ENCODE data around the gene GSG1.

GSG1 gene

DNA sequence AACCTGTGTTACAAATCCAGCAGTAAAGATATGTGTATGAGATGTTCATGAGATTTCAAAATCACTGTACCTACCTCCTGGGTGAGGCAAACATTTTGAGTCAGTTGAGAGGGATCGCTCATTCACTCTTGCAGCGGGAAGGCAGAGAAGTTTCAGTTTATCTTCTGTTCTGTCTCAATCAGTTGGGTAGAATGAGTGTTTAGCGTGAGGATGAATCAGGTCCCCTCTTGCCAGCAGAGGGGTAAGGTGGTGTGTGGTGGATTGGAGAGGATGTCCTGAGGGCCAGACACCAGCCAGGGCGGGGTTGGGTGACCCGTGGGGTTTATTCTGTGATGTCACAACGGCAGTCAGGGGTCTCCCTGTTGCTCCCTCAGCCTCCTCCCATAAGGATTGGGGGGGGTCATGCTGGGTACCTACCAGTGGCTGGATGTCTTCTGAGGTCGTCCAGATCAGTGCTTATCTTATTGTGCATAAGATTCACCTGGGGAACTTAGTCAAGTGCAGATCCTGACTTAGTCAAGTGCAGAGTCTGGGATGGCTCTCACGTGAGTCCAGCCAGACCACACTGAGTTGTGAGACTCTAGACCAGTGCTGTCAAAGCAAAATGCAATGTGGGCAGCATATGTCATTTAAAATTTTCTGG is at the start of gene GSG1:
Gene GSG1, minus strand, starts transcription at position 277 of the 643 bp plus-strand sequence. Its CDS starts 155 bp downstream, at position 122.
- DNase-seq = no peak

DNA sequence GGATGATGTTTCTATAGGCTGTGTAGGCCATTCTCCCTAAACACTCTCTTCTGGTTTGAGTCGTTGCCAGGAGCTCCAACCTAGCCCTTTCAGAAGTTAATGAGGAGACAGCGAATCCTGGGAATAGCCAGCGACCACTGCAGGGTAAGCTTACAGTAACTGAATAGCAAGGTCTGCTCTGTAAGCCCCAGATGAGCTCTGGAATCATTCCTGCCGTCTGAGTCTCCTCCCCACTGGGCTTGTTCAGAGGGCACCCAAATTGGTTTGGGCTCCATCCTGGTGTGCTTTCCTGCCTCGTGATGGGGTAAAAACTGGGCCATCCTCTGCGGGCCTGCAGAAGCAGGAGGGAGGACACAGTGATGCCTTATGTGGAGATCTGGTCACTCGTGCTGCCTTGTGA is 49.7 kb upstream of the GSG1 start:
- no peak for DNase-seq

DNA sequence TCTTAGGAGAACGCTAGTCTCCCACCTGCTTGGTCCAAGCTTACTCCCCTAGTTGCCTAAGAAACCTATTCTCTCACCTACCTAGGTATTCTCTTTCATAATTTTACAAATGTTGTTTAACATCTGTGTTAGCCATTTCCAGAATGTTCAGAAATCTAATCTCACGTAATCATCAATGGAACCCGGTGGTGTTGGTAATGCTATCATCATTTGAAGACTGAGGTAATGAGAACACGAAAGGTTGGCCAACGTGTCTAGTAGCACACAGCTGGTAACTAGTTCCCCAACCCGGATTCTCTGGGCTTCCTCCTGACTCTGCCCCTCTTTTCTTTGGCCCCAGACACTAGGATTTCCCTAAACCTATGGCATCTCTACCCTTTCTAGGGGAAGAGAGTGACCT is 49.3 kb upstream of the GSG1 start:
- no peak for DNase-seq

DNA sequence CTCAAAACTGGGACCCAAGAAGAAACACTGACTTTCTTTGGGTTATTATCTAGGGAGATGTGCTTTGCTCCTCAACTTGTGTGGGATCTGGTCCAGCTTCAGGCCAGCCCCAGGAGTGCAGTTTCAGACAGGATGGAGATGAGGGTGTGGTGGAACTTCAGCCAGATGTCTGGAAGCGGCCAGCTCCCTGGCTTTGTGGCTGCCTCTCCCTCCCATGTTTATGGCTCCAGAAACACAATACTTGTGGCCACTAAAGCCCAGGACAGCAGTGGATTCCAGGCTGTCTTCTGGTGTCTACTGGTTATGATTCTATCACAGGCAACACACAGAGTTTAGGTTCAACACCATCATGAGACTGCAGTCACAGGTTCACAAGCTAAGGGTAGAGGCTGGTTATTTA is 48.8 kb upstream of the GSG1 start:
- DNase-seq = no peak

DNA sequence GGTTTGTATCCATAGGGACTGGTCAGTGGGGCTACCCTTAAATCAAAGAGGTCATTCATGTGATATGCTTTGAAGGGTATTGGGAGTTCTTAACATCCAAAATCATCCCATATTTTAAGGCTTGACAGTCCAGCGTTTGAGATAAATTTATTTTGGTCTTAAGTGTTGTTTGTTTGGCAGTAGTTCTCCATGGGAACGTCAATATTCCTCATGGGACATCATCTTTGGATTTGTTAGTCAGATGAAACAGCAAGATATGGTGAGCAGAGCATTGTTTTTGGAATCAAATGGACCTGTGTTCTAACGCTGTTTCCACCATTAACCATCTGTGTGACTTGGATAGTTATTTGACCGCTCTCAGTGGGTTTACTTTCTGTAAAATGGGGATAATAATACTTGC is 45.9 kb upstream of the GSG1 start:
- DNase-seq = no peak

DNA sequence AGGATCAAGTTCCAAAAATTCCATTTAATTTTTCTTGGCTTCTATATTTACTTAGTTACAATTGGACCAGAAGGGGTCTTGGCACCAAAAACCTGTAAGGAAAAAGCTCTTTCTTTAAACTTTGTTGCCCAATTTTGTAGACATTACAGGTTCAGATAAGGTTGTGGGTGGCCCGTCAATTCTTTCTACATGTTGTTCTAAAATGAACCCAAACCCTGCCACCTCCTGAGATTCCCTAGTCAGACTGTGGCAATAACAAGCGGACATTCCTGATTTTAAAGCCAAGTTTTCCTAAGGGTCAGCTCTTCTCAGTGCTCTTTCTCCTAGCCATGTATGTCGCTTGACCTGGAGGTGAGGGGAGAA is 45.0 kb upstream of the GSG1 start:
- DNase-seq = no peak

DNA sequence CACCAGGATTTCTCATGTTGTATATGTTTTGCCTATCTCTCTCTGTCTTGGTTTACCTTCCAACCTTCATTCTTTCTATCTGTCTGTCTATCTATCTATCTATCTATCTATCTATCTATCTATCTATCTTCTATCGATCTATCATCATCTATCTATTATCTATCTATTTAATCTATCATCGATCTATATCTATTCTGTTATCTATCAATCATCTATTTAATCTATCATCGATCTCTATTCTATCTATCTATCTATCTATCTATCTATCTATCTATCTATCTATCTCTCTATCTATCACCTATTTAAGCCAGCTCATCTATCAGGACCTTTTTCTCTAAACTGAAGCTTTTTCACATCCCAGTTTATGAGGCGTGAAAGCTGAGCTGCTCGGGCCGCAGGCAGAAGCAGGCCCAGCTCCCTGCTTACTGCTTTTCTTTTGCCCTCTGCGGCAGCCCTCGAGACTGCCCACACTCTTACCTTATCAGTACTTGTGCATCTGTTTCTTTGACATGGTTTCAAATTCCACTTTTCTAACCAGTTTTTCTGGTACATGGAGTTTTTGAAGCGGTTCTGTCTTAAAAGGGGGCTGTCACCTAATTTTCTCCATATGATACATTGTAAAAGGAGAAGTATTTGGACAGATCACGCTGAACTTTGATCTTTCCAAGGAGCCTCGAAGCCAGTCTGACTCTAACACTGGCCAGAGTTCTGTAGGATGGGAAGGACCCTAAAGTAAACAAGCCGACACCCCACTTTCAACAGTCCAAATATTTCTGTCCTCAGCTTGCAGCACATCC is 44.4 kb upstream of the GSG1 start:
- no peak for DNase-seq

DNA sequence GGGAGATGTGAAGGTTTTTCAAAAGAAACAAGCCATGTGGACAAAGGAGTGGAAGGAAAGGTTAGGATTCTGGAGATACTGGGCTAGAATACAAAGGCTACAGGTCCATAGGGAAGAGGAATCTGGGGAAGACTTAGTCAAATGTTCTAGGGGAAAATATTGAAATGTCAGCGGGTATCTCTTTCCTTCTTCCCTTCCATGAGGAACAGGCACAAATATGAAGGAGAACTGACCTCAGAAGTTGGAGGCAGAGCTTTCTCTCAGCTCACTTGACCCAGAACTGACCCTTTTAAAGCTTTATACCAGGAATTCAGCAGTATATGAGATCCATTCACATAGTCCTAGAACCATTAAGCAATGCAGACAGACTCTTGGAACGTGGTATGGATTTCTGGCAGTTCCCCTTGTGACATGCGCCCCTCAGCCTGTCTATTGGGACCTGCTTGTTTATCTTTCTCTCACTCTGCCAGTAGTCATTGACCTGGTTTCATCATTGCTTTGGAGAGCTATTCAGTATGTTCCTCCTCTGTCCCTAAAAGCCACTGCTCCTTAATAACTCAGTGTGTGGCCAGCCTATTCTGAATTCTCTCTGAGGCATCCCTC is 43.0 kb upstream of the GSG1 start:
- no peak for DNase-seq

DNA sequence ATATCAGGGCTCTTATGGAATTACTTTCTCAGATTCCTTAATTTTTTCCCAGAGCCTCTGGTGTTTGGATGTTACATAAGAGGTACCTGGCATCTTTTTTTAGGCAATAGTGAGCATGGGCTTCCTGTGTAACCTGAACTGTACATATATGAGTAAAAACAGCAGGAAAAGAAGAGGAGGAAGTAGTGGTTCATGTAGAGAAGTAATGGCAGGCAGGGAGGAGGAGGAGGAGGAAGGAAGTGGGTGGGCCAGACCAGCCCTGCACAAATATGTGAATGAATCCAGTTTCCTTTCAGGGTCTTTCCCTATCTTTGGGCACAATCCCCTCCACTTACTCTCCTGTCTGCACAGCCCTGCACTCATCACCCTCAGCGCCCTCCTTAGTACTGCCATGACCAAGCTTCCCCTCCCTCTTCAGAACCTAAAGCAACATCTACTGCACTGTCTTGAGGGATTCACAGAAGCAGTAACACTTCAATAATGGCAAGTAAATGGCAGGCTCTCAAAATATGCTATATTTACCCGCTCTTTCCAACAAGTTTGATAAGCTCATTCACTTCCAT is 40.9 kb upstream of the GSG1 start:
- no peak for DNase-seq

DNA sequence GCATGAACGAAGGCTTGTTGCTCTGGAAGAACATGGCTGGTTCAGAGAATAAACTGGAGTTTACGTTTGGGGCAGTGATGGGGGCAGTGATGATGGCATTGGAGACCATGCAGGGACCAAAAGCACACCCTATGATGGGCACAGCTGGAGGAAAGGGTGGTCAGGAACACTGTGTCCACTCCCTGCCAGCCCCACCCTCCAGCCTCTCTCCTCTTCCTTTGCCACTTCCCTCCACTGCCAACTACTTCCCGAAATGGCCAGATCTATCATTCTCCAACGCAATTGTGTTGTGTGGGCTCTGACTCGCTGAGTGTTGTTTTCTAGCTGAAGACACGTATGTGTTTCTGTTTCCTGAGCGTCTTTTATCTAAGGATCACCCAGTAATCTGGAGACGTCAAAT is 39.3 kb upstream of the GSG1 start:
- DNase-seq = no peak

DNA sequence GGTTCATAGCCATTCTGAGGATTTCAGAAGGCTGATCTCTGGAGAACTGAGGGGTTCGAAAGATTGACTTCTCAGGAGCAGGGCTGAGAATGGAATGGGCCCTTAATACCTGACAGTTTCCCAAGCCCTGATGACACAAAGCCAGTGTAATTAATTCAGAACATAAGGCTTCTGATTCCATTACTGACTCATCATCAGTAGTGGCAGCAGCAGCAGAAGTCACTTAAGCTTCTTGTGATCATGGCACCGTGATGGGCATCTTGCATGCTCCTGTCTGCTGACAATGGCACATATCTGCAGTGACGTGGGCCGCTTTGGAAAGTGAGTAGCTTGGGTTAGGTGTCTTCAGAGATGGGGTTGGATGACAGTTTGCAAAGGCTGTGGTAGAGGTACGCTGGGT is 38.2 kb upstream of the GSG1 start:
- no peak for DNase-seq

DNA sequence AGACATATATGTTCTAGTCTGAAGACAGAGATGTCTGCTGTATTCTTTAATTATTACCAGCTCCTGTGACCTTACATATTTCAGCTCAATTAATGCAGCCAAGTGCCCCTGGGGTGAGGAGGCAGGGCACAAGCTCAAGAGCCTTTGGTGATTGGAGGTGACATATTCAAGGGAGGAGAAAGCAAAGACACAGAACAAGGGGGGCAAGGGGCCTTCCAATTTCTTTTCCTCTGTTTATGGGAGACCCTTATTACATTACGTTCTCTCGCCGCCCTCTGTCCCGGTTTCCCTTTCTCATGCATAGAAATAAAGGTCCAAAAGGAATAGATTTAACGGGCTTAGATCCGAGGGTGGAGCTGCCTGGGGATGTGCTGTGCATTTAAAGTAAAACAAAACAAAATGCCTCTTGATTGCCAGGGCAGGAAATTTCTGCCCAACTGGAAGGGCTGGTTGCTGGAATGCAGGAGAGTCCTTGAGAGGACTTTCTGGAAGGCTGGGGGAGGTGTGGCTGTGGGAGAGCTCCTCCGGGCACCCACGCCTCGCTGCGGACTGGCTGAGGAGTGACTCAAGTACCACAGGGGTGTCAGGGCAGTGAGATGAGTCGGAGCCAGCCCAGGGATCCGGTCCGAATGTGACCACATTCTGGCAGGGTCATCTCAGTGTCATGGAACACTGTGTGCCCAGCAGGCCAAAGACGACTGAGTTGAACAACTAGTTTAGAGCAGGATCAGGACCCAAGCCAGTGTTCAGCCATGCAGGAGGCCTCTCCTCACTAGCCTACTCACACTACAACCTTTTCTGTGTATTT is 32.1 kb upstream of the GSG1 start:
- no peak for DNase-seq

DNA sequence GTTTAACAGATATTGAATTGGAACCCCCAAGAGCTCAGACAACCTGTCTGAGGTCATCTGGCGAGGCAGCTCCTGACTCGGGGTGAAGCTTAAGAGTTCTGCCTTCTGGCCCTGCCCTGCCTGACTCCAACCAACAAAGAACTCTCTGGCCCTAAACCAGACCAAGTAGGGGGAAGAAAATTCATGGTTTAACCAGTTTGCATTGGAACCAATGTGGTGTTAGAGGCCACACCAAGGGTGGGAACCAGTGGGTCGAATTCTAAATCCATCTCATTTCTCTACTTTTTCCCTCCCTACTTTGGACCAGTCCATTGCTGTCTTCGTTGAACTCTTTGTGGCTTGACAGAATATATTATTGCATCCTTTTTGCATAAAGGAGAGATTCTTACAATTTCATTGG is 30.4 kb upstream of the GSG1 start:
- DNase-seq = no peak

DNA sequence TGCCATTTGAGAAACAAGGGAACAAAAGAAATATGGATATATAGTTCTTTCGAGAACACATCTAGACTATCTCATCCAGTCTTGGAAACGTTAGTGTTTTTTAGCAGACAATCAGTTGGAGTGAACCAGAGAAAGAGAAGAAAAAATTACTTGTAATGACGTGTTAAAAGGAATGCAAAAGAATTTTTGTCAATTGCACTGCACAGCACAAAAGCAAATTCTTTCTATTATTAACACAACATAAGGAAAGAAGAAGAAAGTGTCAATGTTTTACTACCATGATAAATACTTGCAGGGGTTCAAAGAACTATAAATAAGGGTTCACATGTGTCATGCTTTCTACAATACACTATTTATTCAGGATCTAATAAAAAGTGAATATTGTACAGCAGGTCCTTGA is 27.5 kb upstream of the GSG1 start:
- DNase-seq = no peak

DNA sequence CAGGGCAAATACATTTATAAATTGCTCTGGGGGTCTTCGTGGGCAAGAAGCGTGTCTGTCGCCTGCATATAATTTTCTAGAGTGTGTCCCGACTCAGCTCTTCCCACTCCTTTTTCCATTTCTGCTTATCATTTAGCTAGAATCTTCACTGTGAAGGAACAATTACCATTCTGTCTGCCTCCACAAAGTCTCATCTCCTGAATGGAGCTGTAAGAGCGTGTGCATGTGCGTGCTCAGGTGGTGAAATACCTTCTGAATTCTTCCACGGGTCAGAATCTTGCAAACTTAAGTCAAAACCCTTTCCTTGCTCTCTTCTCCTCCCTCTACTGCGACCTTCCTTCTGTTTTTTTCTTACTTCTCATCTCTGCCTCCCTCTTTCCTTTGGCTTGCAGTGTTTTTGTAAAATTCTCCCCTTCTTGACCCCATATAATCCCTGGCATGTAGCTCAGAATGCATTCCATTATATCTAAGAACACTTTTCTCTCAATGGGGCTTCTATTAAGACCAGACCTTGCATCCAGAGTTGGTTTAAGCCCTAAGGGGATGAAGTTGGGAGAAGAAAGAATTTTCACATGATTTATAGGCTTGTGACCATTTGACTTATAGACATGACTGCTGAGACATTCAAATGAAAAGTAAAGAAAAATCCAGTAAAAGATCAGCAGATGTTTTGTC is 25.0 kb upstream of the GSG1 start:
- DNase-seq = no peak

DNA sequence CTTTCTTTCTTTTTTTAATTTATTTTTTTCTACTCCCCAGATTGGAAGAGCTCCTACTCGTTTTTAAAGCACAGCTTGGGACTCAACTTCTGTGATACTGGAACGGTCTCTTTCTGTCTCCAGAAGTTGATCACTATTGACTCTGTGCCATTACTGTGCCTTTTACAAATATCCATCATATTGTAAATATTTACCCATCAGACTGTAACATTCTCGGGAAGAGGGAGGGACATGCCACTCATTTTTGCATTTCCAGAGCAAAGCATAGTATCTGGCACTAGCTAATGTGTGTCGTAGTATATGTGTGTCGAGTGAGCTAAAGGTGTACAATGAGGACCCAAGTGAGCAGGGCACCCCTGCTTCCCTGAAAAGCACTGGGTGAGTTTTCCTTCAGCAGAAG is 24.0 kb upstream of the GSG1 start:
- DNase-seq = no peak

DNA sequence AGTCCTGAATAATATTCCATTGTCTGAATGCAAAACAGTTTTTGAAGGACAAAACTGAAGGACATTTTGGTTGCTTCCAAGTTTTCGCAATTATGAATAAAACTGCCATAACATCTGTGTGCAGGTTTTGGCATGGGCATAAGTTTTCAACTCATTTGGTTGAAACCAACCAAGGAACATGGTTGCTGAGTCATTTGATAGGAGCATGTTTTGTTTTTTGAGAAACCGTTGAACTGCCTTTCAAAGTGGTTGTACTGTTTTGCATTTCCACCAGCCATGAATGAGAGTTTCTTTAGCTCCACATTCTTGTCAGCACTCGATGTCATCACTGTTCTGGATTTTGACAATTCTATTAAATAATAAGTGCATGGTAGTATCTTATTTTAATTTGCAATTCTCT is 23.0 kb upstream of the GSG1 start:
- DNase-seq = no peak

DNA sequence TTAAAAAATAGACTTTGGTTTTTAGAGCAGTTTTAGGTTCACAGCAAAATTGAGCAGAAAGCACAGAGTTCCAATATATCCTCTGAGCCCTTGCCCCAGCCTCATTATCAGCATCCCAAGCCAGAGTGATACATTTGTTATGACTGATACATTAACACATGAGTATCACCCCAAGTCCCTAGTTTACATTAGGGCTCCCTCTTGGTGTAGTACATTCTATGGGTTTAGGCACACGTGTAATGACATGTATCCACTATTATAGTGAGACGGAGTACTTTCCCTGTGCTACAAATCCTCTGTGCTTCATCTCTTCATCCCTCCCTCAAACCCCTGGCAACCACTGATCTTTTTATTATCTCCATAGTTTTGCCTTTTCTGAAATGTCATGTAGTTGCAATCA is 22.5 kb upstream of the GSG1 start:
- no peak for DNase-seq

DNA sequence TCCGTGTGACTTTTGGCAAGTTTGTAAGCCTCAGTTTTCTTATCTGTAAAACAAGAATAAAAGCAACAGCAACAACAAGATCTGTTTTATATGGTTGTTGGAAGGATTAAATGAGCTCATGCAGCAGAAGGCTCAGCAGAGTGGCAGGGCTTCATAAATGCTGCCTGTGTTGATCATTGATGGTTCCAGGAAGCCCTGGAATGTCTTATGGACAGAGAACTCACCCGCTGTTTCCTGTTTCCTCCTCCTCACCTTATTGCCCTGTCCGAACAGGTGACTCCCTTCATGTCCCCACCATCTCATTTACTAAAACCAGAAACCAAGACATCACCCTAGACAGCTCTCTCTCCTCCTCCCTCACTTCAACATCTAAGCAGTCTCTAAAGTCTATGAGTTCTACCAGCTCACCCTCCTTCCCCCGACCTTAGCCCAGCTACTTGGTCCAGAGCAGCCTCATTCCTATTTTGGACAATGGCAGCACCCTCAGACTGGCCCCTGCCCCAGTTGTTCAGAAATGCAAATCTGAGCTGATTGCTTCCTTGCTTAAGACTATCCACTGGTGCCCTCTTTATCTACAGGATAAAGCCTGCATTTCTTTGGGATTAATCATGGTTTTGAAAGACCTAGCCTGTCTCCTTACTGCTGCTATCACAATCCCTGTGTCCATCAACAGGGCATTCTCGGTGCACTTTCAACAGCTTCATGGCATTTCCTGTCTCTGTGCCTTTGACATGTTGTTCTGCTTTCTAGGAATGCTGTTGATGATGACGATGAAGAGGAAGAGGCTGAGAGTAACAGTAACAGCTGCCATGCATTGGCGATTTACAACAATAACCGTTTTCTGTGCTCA is 21.4 kb upstream of the GSG1 start:
- DNase-seq = no peak

DNA sequence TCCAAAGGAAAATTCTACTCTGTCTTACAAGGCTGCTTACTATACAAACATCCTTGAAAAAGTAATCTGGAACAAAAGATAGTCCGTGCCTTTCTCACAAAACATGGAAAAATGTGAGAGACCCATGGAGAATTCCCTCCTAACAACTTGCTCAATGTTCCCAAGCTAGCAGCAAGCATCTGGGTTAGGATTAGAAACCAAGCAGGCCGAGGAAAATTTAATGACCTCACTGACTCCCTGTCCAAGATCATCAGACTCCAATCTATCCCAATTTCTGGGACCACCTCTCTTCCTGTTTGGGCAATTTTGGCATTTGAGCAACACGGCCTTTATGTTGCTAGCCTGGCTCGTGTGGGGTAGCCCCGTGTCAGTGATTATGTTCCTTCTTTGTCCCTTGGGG is 18.1 kb upstream of the GSG1 start:
- DNase-seq = no peak

DNA sequence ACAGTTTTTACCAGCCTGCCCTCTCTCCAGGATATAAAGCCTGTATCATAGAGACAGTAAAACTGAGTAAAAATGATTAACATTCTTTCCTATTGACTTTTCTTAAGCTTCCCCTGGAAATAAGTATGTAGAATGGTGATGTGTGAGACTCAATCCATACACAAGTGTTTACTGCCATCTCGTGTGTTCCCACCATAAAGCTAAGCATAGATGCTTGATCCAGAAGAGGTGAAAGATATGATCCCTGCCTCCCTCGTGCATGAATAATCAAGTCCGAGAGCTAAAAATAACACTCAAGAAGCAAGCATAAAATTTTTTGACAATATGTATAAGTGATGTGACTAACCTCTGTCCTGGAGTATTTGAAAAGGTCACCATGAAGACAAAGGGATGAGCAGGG is 16.9 kb upstream of the GSG1 start:
- no peak for DNase-seq

DNA sequence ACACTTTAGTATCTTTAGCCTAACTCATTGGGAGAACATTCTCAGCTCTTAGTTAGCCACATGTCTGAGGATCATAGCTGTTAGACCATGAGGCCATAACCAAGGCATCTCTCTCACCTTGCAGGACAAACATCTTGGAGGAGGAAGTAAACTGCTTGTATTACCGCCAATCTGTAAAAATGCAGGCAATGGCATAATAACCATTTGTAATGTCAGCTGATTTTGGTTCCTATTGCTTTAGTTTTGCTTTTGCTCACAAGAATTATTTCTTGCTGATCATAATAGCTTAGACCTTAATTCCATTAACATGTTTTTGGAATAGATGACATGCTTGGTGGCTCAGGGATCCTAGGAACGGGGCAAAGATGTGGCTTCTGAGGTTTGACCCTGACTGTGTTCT is 16.4 kb upstream of the GSG1 start:
- DNase-seq = no peak
